NCI-H524 treated with DMSO at 0.1 percent for 48 hours (cell line): ENCODE results near the gene HECTD3.

Source experiments
- DNase-seq: peaks from one replicate; lab custom pipeline; 2025; lab: John Stamatoyannopoulos, UW

The HECTD3 gene

DNA sequence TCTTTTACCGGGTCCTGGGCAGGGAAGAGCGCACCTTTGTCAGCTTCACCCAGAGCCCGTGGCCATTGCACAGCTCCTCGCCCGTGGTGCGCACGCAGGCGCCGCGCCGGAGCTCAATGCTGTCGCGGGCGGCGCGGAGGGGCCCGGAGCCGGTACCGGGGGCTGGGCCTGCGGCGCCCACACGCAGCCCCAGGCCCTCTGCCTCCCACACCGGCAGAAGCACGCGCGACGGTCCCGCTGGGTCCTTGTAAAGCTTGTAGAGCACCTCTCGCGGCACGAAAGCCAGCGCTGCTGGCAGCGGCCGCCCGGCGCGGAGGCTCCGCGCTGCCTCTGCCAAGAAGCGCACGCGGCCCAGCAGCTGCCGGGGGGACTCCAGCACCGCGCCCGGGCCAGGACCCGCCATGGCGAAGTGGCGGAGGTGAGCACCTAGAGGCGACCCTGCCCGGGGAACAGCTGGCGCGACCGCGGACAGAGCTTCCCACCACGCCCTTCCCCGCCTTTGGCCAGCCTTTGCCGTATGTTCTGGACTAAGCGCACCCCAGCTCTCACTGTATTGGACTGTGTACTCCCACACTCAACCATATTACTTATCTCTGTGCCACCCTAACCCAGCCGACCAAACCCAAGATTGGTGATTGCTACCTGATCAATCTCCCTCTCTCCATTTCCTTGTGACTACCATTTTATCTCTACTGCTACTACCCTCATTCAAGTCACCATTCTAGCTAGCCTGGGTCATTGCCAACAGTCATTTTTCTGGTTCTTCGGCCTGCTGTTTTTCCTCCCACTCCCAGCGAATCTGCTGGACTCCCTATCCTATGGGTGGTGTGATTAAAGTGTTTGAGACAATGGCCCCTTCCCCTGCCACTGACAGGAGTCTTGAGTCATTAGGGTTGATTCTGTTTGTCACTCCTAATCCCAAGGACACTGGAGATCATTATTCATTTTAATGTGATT, at the start of gene HECTD3:
HECTD3 (minus strand) TSS at position 470 of the 957 bp plus-strand sequence; CDS start at position 403, 67 bp downstream.
- DNase-seq = peak; percentile 35

- no peak for DNase-seq
Observed at GRCh38 chr1:45059829-45060228, 48.7 kb upstream of the HECTD3 start.

- DNase-seq = no peak
Observed at GRCh38 chr1:45057542-45057941, 46.4 kb upstream of the HECTD3 start.

GRCh38 chr1:45051005-45051772, 40.1 kb upstream of the HECTD3 start:
- DNase-seq = no peak

- no peak for DNase-seq
Observed at GRCh38 chr1:45047032-45047431, 35.9 kb upstream of the HECTD3 start.

GRCh38 chr1:45044916-45045315, 33.8 kb upstream of the HECTD3 start:
- DNase-seq = no peak

DNA sequence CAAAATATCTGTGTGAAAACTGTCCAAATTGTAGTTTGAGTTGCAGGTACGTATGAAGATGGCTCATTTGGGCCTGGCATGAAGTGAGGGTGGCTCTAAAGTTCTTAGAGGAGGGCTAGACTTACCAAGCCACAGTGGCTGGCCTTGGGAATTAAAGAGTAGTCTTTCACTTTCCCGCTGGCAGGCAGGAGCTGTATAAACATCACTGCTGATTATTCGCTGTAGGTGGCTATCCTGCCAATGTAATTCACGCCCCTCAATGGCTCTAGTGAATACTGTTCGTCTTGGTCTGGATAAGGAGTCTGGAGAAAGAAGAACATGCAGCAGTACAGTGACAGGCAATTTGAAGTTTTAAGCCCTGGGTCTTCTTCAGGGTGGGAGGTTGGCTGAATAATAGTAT, 32.0 kb upstream of the HECTD3 start:
- no peak for DNase-seq

GRCh38 chr1:45040297-45040696, 29.2 kb upstream of the HECTD3 start:
- no peak for DNase-seq

DNA sequence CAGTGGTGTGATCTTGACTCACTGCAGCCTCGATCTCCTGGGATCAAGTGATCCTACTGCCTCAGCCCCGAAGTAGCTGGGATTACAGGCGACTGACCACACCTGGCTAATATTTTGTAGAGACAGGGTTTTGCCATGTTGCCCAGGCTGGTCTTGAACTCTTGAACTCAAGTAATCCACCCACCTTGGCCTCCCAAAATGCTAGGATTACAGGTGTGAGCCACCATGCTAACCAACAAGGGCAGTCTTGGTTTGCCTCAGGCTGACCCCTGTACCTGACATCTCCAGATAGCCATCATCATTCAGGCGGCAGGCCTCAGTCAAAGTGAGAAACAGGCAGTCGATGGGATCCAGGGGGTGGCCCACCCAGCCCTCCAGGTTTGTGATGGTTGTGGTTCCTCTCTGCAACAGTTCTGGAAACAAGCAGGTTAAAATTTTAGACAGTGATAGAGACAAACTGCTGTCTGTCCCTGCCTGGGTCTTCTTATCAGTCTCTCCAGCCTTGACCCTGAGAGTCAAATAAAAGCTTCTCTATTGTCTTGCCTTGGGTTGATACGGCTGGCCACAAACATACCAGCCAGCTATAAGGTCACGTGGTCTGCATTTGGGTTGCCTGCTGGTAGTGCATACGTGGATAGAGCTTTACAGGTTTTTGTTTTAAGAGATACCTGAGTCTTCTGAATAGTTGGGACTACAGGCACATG, 27.7 kb upstream of the HECTD3 start:
- no peak for DNase-seq

- DNase-seq = no peak
Observed at GRCh38 chr1:45038240-45038639, 27.1 kb upstream of the HECTD3 start.

DNA sequence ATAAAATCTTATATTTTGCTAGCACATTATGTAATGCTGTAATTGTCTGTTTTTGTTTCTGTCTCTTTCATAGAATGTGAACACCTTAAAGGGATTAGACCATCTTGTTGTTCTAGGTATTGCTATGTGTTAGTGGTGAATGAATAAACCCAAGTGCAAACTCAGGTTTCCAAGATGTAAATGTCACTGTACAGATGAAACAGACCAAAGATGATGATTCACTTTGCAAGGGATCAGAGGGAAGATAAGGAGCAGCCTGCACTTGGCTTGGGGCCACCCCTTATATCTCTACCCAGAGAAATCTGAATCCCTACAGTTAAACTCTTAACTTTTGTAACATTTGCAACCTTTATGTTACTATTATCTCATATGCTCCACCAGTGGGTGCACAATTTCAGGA, 26.3 kb upstream of the HECTD3 start:
- DNase-seq = no peak

DNA sequence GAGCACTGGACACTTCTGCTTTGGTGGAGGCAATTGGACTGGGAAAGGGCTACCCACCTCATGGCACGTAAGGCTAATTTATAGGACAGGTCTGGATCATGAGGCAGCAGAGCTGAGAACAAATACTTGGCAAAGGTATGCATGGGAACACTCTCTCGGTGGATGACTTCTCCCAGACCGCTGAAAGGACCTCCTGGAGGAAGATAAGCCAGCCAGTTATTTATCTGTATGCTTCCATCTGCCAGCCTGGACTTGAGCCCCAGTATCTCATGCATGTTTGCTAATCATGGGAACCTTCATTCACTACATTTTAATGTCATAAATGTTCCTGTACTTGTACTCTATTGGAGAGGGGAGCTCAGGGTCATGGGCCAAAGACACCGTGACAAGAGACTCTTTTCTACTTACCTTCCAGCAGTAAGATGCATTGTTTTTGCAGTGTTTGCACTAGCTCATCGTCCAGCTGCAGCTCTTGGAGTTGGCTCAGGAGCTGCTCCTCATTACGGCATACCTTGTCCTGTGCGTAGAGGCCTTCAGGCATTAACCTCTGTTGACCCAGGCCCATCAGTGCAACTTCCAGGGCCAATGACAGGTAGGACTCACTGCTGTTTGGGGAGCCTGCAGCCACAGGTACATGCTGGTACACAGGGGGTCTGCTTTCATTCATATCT, 24.6 kb upstream of the HECTD3 start:
- no peak for DNase-seq

DNA sequence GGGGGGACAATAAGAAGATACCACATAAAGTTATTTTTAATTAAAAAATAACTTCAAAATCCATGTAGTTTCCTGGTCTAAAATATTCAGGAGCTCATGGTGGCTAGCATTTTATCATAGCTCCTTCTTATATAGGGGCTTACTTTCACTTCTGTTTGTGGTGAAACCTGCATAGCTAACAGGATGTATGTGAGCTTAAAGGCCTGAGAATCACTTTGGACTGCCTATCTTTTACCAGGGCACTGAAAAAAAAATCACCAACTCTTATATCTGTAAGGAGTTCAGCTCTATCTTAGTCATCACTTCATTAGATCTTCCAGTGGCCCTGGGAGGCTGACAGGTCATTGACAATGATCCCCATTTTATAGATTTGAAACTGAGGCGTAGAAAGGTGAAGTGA, 22.2 kb upstream of the HECTD3 start:
- DNase-seq = no peak

- no peak for DNase-seq
Observed at GRCh38 chr1:45032837-45033236, 21.7 kb upstream of the HECTD3 start.

GRCh38 chr1:45026446-45026845, 15.3 kb upstream of the HECTD3 start:
- DNase-seq = no peak

- no peak for DNase-seq
Observed at GRCh38 chr1:45023663-45024062, 12.5 kb upstream of the HECTD3 start.

DNA sequence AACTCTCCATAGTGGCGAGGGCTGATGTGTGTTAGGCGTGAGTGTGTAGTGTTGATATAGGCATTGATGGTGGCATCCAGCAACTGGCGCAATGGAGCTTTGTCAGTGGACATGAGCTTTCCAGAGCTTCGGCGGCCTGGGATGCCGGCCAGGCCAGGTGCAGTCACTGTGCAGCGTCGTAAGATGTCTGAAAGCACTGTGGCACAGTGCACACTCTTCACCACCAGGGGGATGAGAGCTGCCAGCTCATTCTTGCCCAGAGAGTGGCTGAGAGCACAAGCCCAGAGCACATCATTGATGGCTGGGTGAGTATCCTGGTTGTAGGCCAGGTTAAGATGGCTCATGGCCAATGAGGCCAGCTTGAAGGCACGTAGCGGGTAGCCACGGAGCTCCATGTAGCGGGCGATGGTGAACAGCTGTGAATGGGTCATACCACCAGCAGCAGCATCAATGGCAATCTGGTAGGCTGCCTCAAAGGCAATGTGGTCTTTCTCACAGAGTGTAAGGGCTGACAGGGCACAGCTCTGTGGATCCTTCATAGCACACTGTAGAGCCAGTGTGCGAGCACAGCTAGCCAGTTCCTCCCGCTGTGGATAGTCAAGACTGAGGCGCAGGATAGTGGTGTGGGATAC, 7.6 kb upstream of the HECTD3 start:
- DNase-seq = no peak

DNA sequence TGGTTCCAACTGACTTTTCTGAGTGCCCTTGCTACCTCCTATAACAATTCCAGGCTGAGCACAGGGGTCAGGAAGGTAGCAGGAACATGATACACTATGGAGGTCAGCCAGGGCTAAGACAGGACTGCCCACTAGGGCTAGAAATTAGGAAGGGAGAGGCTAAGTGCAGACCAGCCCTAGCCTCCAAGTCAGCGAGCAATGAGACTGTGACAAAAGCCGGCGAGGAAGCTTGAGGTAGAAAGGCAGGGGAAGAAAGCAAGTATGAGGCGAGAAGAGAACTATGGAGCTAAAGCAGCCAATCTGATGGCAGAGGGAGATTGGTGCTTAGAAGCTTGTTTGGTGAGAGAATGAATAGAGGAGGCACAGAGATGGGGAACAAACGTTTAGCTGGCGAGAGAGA, 5.6 kb upstream of the HECTD3 start:
- DNase-seq = no peak

- no peak for DNase-seq
Observed at GRCh38 chr1:45016090-45016697, 5.1 kb upstream of the HECTD3 start.

DNA sequence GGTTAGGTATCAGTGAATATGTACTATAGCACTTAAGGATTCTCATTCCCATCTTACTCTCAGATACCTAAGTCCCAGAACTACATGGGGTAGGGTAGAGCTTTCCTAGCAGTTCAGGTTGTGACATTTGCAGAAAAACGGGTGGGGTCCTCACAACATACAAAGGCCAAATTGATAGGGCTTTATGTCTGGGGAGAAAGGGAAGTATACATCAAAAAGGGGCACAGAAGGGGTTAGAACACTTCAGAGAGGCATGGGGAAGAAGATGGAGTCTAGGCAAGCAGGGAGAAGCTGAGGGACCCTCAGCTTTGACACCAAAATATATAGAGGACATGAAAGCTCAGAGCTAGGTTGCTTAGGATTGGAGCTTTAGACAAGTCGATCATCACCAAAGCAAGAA, 4.6 kb upstream of the HECTD3 start:
- no peak for DNase-seq
